AG04449 (cell line): Measurements from ENCODE around the gene ZNF263.

Experiments
- CTCF ChIA-PET: fragments of 350-600 bp; formaldehyde crosslinking; extraction: SDS; loops from one replicate; lab custom pipeline; 2021; ENCODE audit warnings: antibody characterized with exemption; lab: Yijun Ruan, JAX
- POLR2A ChIA-PET: fragments of 400-600, 350-600 bp; formaldehyde crosslinking; extraction: SDS; loops from one replicate; lab custom pipeline; 2020; ENCODE audit warnings: antibody characterized with exemption, inconsistent platforms; lab: Yijun Ruan, JAX
- DNase-seq: peaks from one replicate; pipeline ENCODE4 v3.0.0-alpha.2; 2010; ENCODE audit warnings: low read depth, low spot score
- H3K4me3 ChIP-seq: 2 replicates; pipeline ENCODE4 v1.5.1; 2011; ENCODE audit warnings: low read depth, mild to moderate bottlenecking, control low read depth, low read length
- CTCF ChIP-seq: IDR thresholded peaks from one replicate; pipeline ENCODE4 v1.5.1; 2011; ENCODE audit warnings: mild to moderate bottlenecking, moderate library complexity, low read length, control low read depth, inconsistent platforms; ENCODE audit not compliant: insufficient read depth; ENCODE audit errors: missing control alignments

ZNF263 gene

GRCh38 chr16:3285131-3285530 lies 1.8 kb downstream of the ZNF263 start:
- no peak for TF ChIP-seq CTCF
- peak overlapping the region; percentile 92 for H3K4me3 ChIP-seq
- ChIA-PET CTCF (interaction anchor here (1.5 kb wide), 1 partner anchor 19 kb away, joined by 3 read pairs; no protein-coding TSS in a partner anchor), POLR2A (no interaction called here)
- DNase-seq = no peak

DNA sequence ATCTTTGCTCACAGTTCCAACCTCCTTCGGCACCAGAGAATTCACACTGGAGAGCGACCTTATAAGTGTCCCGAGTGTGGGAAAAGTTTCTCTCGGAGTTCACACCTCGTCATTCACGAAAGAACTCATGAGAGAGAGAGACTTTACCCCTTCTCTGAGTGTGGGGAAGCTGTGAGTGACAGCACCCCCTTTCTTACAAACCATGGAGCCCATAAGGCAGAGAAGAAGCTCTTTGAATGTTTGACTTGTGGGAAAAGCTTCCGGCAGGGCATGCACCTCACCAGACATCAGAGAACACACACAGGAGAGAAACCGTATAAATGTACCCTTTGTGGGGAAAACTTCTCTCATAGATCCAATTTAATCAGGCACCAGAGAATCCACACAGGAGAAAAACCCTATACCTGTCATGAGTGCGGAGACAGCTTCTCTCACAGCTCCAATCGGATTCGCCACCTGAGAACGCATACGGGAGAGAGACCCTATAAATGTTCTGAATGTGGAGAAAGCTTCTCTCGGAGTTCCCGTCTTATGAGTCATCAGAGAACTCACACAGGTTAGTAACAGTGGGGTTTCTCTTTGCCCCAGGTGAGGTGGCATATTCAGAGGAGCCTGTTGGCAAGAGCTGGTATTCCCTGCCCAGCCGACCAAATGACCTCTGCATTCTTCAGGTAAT lies 6.8 kb downstream of the ZNF263 start:
- POLR2A ChIA-PET = interaction anchor here (0.9 kb wide), 1 partner anchor 8 kb away, joined by 3 read pairs; no protein-coding TSS in a partner anchor
- TF ChIP-seq CTCF = no peak
- CTCF ChIA-PET = interaction anchor here (1.3 kb wide), 1 partner anchor 23 kb away, joined by 3 read pairs; no protein-coding TSS in a partner anchor
- H3K4me3 ChIP-seq = no peak overlapping the region
- DNase-seq = no peak

DNA sequence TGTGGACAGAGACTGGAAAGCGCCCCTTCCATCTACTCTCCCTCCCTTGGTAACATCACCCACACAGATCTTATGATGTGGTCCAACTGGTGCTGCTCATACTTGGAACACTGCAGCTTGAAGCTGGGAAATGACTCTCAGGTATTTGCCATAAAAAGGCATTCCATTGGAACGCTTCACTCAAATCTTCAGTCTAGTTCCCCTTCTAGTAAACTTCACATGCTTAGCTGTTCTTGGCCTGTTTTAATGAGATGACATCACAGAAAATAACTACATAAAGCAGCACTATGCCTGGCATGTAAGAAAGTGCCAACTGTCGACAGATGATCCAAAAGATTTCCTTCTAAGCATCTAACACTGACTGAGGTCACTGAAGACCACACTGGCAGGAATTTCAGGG lies 9.3 kb downstream of the ZNF263 start:
- ChIA-PET POLR2A (interaction anchor here (0.6 to 1.0 kb wide), 2 partner anchors 10 to 157 kb away, joined by 3 to 4 read pairs; no protein-coding TSS in a partner anchor), CTCF (no interaction called here)
- DNase-seq = peak; percentile 89
- no peak overlapping the region for H3K4me3 ChIP-seq
- no peak for TF ChIP-seq CTCF

DNA sequence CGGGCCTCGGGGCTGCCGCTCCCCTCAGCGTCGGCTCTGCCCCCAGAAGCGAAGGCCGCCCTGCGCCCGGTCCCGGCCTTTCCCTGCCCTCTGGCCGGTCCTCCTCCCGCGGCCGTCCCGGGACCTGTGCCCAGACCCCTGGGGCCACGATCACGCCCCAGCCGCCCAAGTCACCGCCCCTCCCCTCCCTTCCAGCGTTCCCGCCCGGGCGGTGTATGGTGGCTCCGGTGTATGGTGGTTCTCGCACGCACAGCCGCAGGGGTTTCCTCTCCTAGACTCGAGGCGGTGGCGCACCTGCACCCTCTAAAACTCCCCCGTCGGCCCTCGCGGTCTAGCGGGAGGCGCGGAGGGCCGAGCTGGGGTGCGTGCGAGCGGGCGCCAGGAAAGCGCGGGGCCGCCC lies 11.9 kb downstream of the ZNF263 start:
- ChIA-PET POLR2A (interaction anchor here (0.5 kb wide), 1 partner anchor 87 kb away, joined by 3 read pairs; no protein-coding TSS in a partner anchor), CTCF (no interaction called here)
- TF ChIP-seq CTCF = no peak
- H3K4me3 ChIP-seq = no peak overlapping the region
- no peak for DNase-seq

- TF ChIP-seq CTCF = no peak
- no peak for DNase-seq
- CTCF ChIA-PET = no interaction called here
- no peak overlapping the region for H3K4me3 ChIP-seq
- POLR2A ChIA-PET = interaction anchor here (0.5 kb wide), 1 partner anchor 87 kb away, joined by 3 read pairs; no protein-coding TSS in a partner anchor
Observed at GRCh38 chr16:3295783-3296182, 12.5 kb downstream of the ZNF263 start.

- DNase-seq = no peak
- H3K4me3 ChIP-seq = peak overlapping the region; percentile 92
- TF ChIP-seq CTCF = no peak
- CTCF ChIA-PET = interaction anchor here (0.7 to 1.0 kb wide), 4 partner anchors 8 to 49 kb away, joined by 3 read pairs; no protein-coding TSS in a partner anchor
- POLR2A ChIA-PET = interaction anchor here (2.0 kb wide), 1 partner anchor 21 kb away, joined by 11 read pairs; the partner anchor contains the start of gene ZNF263
Observed at GRCh38 chr16:3304370-3304769, 21.1 kb downstream of the ZNF263 start.
